SK-N-SH (cell line): Measurements from ENCODE around the gene STARD10.

ENCODE experiments used
- CTCF ChIP-seq: fragments of 200-600 bp; sonication (generic); IDR thresholded peaks from 2 replicates; pipeline ENCODE4 v1.6.1; 2017; ENCODE audit warnings: antibody characterized with exemption, mild to moderate bottlenecking, moderate library complexity
- ELF1 ChIP-seq: IDR thresholded peaks from 2 replicates; pipeline ENCODE4 v1.4.0; 2012
- REST ChIP-seq: IDR thresholded peaks from 2 replicates; pipeline ENCODE4 v1.6.1; 2012; ENCODE audit warnings: mild to moderate bottlenecking, low read depth, low read length, moderate library complexity

- TF ChIP-seq REST: no peak
- TF ChIP-seq CTCF: no peak
- TF ChIP-seq ELF1: no peak
Measured at GRCh38 chr11:72836111-72836510, 42.3 kb upstream of the STARD10 start.
